ENCODE data around the gene ABHD2. TPM values are rescaled to one million over a fixed set of nuclear protein-coding genes. Genes with fewer than 3 reads are reported as not detected.
"Not testable (repeated sequence)": the region's sequence is repeated elsewhere in the genome, so short reads cannot be mapped to it uniquely, and the experiment has no call there.

The ABHD2 gene
- 40.7 and 48.8 TPM in 2 replicates for total RNA-seq

DNA sequence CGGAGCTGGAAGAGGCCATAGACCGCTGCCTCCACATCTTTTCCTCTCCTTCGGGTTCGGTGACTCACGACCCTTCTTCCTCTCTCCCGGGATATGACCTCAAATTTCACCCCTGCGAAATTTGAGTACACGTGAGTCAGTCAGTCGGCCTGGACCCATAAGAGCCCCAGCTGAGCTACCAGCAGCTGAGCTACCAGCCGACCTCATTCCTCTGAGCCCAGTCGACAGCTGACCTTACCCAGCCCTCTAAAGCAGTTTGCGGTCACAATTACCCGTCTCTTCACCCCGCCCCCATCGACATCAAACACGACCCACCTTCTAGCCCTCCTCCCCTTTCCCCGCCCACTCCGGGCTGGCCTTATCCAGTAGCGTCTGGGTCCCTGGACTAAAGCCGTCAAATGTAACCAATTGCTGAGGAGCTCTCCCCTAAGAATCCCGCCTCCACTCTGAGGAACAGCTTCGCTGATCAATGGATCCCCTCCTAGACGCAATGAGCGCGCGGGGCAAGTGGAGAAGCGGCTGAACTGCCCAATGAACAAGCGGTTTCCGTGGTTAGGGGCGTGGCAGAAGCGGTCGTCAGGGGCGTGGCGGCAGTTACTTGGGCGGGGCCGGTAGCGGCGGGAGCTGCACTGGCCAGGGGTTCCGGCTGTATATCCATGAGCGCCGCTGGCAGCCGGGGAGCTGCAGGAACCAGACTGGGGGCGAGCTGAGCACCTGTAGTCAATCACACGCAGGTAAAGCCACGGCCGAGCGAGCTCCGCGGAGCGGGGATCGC, at the start of gene ABHD2:
Gene ABHD2, plus strand, starts transcription at position 627 of the 775 bp plus-strand sequence. CDS start 27,872 bp downstream, outside the sequence.
- H3K4me3 Mint-ChIP-seq: no peak within 1 kb of the TSS
- no peaks in the 10 kb centered on the region for H3K9me3 Mint-ChIP-seq
- TF ChIP-seq CTCF (IDR thresholded peaks at IDR 0.05): no peak
- ChIA-PET POLR2A (interaction anchor here (0.7 to 1.8 kb wide), 7 partner anchors 11 to 621 kb away, joined by 3 to 8 read pairs (median 4); partner anchors contain the start of genes ISG20, MRPL46 and MRPS11), CTCF (interaction anchor here (0.9 to 1.4 kb wide), 5 partner anchors 9 to 183 kb away, joined by 4 to 7 read pairs (median 5); no protein-coding TSS in a partner anchor)
- H3K27ac Mint-ChIP-seq: no peak within 1 kb of the TSS
- H3K36me3 Mint-ChIP-seq (ENCODE audit: low read depth): no peaks in the 10 kb centered on the region
- intact Hi-C loops (cut with micrococcal nuclease): loop anchor here (1.0 to 2.0 kb wide), 6 partner anchors 41 to 621 kb away; partner anchors contain the start of genes DET1, FANCI, MFGE8 and MRPL46
- H3K4me1 Mint-ChIP-seq: peaks cover 33% of the 10 kb centered on the region
- DNase-seq (peak; percentile 98), ATAC-seq (ENCODE audit: low read depth) (peak; percentile 97)
- H3K27me3 Mint-ChIP-seq: no peaks in the 10 kb centered on the region

DNA sequence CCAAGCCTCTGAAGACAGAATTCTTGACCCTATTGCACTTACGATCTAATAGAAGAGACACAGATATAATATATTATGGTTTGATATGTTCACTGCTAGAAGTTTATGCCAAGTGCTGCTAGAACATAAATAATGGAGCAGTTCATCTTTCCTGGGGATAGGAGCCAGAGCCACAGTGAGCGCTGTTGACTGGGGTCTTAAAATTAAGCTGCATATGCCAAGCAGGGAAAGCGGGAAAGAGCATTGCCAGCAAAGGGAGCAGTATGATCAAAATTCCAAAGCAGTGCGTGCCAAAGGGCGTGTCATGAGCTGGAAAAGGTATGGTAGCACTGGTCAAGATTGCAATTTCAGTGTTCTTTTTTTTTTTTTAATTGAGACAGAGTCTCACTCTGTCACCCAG, 49.1 kb upstream of the ABHD2 start:
- no peaks in the 10 kb centered on the region for H3K36me3 Mint-ChIP-seq (ENCODE audit: low read depth)
- no peaks in the 10 kb centered on the region for H3K4me1 Mint-ChIP-seq
- H3K27me3 Mint-ChIP-seq: peaks cover 32% of the 10 kb centered on the region
- H3K9me3 Mint-ChIP-seq: no peaks in the 10 kb centered on the region
- no peak for TF ChIP-seq CTCF (IDR thresholded peaks at IDR 0.05)
- intact Hi-C loops (cut with micrococcal nuclease): no loop called here
- H3K4me3 Mint-ChIP-seq: no peak overlapping the region
- no peak for ATAC-seq (ENCODE audit: low read depth)
- POLR2A ChIA-PET: no interaction called here
- H3K27ac Mint-ChIP-seq: no peak overlapping the region
- CTCF ChIA-PET: no interaction called here
- no peak for DNase-seq

- no peaks in the 10 kb centered on the region for H3K36me3 Mint-ChIP-seq (ENCODE audit: low read depth)
- TF ChIP-seq CTCF (IDR thresholded peaks at IDR 0.05): no peak
- no peaks in the 10 kb centered on the region for H3K4me1 Mint-ChIP-seq
- intact Hi-C loops (cut with micrococcal nuclease): no loop called here
- no peaks in the 10 kb centered on the region for H3K9me3 Mint-ChIP-seq
- H3K4me3 Mint-ChIP-seq: no peak overlapping the region
- H3K27me3 Mint-ChIP-seq: peaks cover 20% of the 10 kb centered on the region
- ChIA-PET POLR2A (no interaction called here), CTCF (no interaction called here)
- no peak for ATAC-seq (ENCODE audit: low read depth)
- no peak for DNase-seq
- H3K27ac Mint-ChIP-seq: no peak overlapping the region
Observed at GRCh38 chr15:89041507-89041906, 46.7 kb upstream of the ABHD2 start.

- no peak overlapping the region for H3K27ac Mint-ChIP-seq
- CTCF ChIA-PET: no interaction called here
- H3K27me3 Mint-ChIP-seq: peaks cover 19% of the 10 kb centered on the region
- ATAC-seq (ENCODE audit: low read depth) (no peak), DNase-seq (no peak)
- H3K9me3 Mint-ChIP-seq: no peaks in the 10 kb centered on the region
- TF ChIP-seq CTCF (IDR thresholded peaks at IDR 0.05): no peak
- H3K4me3 Mint-ChIP-seq: no peak overlapping the region
- no peaks in the 10 kb centered on the region for H3K36me3 Mint-ChIP-seq (ENCODE audit: low read depth)
- POLR2A ChIA-PET: no interaction called here
- intact Hi-C loops (cut with micrococcal nuclease): no loop called here
- H3K4me1 Mint-ChIP-seq: no peaks in the 10 kb centered on the region
Observed at GRCh38 chr15:89042387-89042786, 45.9 kb upstream of the ABHD2 start.

- ATAC-seq (ENCODE audit: low read depth) (no peak), DNase-seq (no peak)
- Mint-ChIP-seq H3K27me3 (peaks cover 12% of the 10 kb centered on the region), H3K27ac (no peak overlapping the region), H3K4me3 (no peak overlapping the region), H3K36me3 (ENCODE audit: low read depth) (no peaks in the 10 kb centered on the region), H3K4me1 (no peaks in the 10 kb centered on the region), H3K9me3 (no peaks in the 10 kb centered on the region)
- POLR2A ChIA-PET: no interaction called here
- TF ChIP-seq CTCF (IDR thresholded peaks at IDR 0.05): no peak
- intact Hi-C loops (cut with micrococcal nuclease): no loop called here
- CTCF ChIA-PET: no interaction called here
Observed at GRCh38 chr15:89043031-89044002, 44.9 kb upstream of the ABHD2 start.

- H3K36me3 Mint-ChIP-seq (ENCODE audit: low read depth); H3K9me3 Mint-ChIP-seq; intact Hi-C loops (cut with micrococcal nuclease); ATAC-seq (ENCODE audit: low read depth); H3K4me3 Mint-ChIP-seq; H3K4me1 Mint-ChIP-seq; H3K27ac Mint-ChIP-seq; CTCF ChIA-PET; DNase-seq; POLR2A ChIA-PET: not testable (repeated sequence)
- peaks cover 18% of the 10 kb centered on the region for H3K27me3 Mint-ChIP-seq
Observed at GRCh38 chr15:89049016-89049666, 39.1 kb upstream of the ABHD2 start.

Data from activated B cell treated with CpG ODN at 0.5 μM for 24 hours (primary cell).